Loucy (cell line): Measurements from ENCODE around the gene BLOC1S6.

ENCODE experiments used
- CTCF ChIP-seq: fragments of 200-600 bp; sonication (generic); conservative IDR thresholded peaks from 2 replicates; pipeline ENCODE4 v1.5.1; 2014; ENCODE audit warnings: mild to moderate bottlenecking, antibody characterized with exemption, low read length
- EZH2phosphoT487 ChIP-seq: fragments of 200-600 bp; IDR thresholded peaks from 2 replicates; pipeline ENCODE4 v1.6.1; 2018; ENCODE audit warnings: antibody characterized with exemption, mild to moderate bottlenecking, moderate library complexity, borderline replicate concordance

- TF ChIP-seq CTCF (no peak), EZH2phosphoT487 (no peak)
Observed at GRCh38 chr15:45539680-45540079, 47.5 kb upstream of the BLOC1S6 start.
